Activated CD8-positive, alpha-beta memory T cell treated with anti-CD3 and anti-CD28 coated beads, Interleukin-2, amount 50 U/mL, for 4 hours (primary cell): ENCODE data around the gene SLC2A5.
"Not testable (repeated sequence)": the region's sequence is repeated elsewhere in the genome, so short reads cannot be mapped to it uniquely, and the experiment has no call there.

ENCODE experiments used
- DNase-seq: peaks from one replicate; pipeline ENCODE4 v3.0.0-alpha.2; 2020

The SLC2A5 gene

GRCh38 chr1:9031484-9032259 lies 37.8 kb downstream of the SLC2A5 start:
- DNase-seq: no peak

- not testable (repeated sequence) for DNase-seq
Measured at GRCh38 chr1:9031077-9031476, 38.4 kb downstream of the SLC2A5 start.

DNA sequence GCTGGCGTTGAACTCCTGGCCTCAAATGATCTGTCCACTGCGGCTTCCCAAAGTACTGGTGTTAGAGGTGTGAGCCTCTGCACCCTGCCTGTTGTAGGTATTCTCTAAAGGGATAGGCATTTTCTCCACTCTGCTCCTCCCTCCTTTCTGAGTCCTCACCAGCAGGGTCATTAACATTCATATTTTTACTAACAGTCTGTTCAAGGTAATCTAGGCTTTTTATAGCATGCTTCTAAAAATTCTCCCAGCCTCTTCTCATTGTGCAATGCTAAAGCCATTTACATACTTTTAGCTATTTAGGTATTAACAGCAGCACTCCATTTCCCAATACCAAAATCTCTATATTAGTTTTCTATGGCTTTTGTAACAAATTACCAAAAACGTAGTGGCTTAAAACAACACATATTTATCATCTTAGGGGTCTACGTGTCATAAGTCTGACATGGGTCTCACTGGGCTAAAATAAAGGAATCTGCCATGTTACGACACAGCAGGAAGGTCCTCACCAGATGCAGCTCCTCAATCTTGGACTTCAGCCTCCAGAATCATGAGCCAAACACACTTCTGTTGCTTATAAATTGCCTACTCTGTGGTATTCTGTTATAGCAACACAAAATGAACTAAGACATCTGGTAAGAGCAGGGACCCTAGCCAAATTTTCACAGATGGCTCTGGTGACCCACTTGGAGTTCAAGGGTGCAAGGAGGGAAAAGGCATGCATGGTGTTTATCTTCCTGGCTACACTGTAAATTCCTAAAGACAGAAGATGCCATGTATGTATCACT lies 40.3 kb downstream of the SLC2A5 start:
- DNase-seq: no peak

DNA sequence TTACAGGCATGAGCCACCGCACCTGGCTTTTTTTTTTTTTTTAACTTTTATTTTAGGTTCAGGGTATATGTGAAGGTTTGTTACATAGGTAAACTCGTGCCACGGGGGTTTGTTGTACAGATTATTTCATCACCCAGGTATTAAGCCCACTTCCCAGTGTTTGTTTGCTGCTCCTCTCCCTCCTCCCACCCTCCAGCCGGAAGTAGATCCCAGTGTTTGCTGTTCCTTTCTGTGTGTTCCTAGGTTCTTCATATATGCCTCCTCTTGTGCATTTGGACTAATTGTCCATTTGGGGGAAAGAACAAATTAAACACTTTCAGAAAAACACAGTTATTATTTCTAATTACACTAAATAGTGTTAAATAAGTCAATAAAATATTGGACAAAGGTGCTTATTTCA lies 42.1 kb downstream of the SLC2A5 start:
- no peak for DNase-seq

DNA sequence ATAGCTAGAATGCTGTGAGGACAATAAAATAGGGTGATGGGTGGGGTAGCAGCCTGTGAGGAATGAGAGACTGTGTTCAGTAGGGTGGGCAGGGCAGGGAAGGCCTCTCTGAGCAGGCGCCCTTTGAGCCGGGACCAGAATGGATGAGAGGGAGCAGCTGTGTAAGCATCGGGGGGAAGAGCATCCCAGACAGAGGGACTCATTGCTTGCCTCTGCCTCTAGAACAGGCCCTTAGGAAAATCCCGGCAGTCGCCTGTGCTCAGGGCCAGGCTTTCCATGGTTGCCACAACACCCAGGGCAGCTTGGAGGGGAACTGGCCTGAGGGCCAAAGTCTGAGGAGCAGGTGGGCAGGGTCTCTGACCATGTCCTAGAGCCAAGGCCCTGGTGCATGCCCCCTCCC lies 44.0 kb downstream of the SLC2A5 start:
- DNase-seq: no peak

- DNase-seq: no peak
Measured at GRCh38 chr1:9024837-9025236, 44.6 kb downstream of the SLC2A5 start.

DNA sequence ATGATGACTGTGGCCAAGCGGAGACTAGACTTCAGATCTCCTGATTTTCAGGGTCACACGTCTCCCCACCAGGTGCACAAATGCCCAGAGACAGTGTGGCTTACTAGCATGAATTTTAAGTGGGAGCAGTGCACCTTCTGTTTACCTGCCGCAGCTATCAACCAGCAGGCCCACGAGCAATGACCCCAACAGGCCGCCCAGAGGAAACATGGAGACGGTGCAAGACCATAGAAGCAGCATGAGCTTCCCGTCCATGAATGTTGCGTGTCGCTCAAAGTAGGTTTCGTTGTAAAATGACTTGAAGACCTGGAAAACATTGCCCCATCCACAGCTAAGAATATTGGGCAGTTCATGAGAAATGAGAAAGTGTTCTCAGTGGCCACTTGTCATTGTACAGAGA lies 46.7 kb downstream of the SLC2A5 start:
- DNase-seq: no peak

DNA sequence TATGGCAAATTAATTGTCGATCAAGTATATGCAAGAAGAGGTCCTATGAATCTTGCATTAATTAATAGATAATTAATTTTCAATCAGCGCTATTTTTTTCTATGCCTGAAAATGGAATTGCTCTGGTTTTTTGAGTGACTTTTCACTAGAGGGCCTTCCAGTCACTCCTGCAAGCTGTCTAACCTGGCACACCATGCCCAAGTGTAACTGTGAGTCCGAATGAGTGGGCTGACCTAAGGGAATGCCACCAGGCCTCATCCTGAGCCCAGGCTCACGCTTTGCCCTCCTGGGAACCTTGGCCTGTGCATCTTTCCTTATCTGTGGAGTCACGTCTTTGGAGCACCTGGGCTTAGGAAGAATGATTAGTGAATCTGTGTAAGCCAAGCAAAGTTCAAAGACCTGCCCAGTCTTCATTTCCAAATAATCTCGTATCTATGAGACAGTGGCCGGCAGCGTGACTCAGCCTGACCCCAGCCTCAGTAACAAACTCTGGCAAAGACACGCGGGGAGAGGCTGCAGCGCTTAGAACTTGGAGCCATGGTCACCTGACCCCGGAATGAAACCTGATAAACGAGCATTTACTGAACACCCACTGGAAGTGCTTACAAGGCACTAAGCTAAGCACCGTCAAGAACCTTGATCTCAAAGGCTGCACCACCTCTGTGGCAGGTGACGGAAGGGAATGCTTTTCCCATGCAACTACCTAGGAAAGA lies 47.3 kb downstream of the SLC2A5 start:
- not testable (repeated sequence) for DNase-seq

GRCh38 chr1:9020305-9020704 lies 49.1 kb downstream of the SLC2A5 start:
- DNase-seq: no peak

DNA sequence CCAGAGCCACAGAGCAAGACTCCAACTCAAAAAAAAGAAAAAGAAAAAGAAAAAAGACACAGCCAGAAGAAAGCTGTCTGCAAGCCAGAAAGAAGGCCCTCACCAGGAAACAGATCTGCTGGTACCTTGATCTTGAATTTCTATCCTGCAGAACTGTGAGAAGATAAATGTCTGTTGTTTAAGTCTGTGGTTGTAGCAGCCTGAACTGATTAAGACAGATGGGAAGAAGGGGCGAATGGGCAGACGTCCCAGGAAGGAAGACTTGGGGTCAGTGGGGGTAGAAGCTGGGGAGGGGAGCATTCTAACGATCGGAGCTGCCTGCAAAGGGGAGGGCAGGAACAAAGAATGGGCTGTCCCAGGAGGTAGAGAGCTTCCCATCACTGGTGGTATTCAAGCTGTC lies 49.5 kb downstream of the SLC2A5 start:
- DNase-seq: no peak

DNA sequence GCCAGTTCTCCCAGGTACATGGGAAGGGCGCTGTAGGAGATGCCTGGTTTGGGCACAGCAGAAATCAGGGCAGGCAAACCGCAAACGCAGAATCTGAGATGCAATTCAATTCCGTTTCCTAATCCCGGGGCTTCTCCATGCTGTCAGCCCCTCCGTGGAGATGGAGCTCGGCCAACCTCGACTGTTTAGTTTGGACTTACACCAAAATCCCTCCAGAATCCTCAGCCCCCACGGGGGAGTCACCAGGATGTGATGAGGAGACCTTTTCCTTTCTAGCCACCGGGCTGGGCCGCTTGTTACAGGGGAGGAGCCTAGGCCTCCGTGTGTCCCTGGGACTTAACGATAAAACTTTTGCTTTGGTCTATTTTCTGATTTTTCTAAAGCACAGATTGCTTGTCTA lies 51.1 kb downstream of the SLC2A5 start:
- DNase-seq: no peak

- no peak for DNase-seq
Measured at GRCh38 chr1:9016455-9016854, 53.0 kb downstream of the SLC2A5 start.

DNA sequence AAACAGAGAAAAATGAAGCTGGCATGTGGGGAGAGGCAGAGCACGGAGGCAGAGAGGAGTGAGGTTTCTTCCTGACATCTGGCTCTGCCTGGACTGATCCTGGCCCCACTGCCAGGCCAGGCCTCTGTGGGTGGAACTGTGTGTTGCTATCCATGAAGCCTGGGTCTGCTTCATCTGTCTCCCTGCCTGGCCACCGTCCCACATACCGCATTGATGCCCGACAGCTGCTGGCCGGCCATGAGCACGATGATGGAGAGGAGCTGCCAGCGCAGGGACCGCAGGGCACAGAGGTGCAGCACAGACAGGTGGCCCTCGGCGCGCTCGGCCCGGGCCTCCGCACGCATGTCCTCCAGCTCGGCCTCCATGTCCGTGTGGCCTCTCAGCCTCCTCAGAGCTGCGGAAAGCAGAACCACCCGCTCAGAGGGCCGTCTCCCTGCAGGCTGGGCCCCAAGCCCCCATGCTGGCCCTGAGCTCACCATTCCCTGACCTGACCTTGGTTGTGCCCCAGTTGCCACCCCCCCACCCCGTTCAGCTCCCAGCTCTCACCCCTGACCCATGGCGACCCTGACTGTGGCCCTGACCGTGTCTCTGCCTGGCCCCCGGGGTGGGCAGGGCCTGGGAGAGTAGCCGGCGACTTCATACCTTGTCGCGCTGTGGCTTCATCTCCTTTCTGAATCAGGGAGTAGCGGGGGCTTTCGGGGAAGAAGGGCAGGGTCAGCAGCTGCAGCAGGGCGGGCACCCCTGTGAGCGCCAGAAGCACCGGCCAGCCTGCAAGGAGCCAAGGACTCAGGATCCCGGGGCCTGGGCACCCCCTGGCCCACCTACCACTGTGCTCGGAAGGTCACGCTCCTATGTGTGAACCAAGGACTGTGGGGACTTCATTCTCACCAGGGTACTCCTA lies 54.7 kb downstream of the SLC2A5 start:
- DNase-seq: no peak

GRCh38 chr1:9013819-9014218 lies 55.6 kb downstream of the SLC2A5 start:
- DNase-seq: no peak

DNA sequence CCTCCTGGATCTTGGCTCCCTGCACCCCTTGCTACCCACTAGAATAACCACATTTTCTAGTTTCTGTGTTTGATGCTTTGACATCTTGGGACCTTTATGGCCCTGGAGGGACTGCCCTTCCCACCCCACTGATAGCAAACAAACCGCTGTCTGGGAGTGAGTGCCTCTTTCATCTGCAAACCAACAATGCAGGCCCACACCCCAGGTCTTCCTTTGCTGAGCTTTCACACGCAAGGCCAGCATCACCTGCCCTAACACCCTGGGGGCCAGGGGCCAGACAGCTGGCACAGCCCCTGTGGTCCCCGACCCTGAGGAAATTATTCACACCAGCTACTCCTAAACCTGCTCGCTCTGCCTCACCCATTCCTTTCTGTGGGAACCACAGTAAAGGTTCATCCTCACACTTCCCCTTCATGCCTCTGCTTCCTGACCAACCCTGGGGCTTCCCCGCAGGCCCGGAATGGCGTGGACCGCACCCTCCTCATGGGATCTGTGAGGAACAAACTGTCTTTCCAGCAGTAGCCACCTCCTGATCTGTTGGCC lies 58.6 kb downstream of the SLC2A5 start:
- no peak for DNase-seq

- no peak for DNase-seq
Measured at GRCh38 chr1:9009438-9010370, 59.7 kb downstream of the SLC2A5 start.

DNA sequence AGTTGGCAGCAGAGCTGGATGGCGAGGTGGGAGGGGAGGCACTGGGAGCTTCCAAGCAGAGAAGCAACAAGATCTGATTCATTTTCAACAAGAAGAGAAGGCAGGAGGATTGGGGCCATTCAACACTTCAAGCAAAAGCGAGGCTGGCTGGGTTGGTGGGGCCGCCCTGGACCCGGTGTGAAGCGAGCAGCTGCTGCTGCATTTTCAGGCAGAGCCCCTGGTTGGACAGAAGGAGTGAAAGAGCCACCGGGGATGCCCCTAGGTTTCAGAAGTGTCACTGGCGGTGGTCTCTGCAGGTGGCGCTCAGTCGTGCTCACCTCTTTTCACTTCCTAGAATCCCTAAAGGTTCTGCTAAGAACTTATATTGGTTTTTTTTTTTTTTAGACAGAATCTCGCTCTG lies 61.2 kb downstream of the SLC2A5 start:
- DNase-seq: no peak

DNA sequence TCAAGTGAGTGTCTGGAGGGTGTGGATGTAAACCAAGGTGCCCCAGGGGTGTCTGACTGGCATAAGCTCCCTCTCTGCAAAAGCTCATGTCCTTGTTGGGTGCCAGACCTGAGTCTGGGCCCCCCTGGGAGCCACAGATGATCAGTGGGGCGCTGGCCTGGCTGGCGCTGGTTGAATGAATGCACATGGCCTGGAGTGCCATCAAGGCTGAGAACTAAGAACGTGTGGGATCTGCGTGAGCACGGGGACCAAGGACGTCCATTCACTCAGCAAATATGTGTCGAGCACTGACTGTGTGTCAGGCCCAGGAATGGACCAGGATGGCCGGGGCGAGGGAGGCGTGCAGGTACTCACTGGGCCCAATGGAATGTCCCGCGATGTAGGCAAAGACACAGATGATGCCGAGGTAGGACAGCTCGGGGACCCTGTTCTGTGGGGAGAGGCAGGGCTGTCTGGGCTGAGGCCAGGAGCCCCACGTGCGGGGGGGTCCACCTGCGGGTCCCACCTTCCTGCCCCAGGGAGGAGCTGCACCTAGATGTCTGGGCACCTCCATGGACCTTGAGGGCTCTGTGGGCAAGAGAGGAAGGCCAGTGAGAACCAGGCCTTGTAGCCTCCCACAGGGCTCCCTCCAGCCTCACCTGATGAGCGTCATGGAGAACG lies 62.3 kb downstream of the SLC2A5 start:
- DNase-seq: no peak

- no peak for DNase-seq
Measured at GRCh38 chr1:9005395-9005708, 64.1 kb downstream of the SLC2A5 start.

GRCh38 chr1:9004700-9005394 lies 64.6 kb downstream of the SLC2A5 start:
- peak; percentile 85 for DNase-seq
